Activated T-cell treated with anti-CD3 and anti-CD28 coated beads, Interleukin-2, amount 50 U/mL, for 4 hours (primary cell): Measurements from ENCODE around the gene CAMSAP2. TPM values are rescaled to one million over a fixed set of nuclear protein-coding genes. Genes with fewer than 3 reads are reported as not detected.
A peak's percentile ranks its signal among the peaks of the same experiment; 100 is the strongest.
"Not testable (repeated sequence)": the region's sequence is repeated elsewhere in the genome, so short reads cannot be mapped to it uniquely, and the experiment has no call there.

Experiments used
- ATAC-seq, 2 donors: fragments of 200-7000 bp; cut with Tn5 transposase; one replicate each; pipeline ENCODE4 v1.10.0; 2021
- DNase-seq: peaks from one replicate; pipeline ENCODE4 v3.0.0-alpha.2; 2020
- H3K27me3 Mint-ChIP-seq: one replicate; pipeline ENCODE4 v1.8.0; 2021; ENCODE audit warnings: low read depth, mixed read lengths
- H3K36me3 Mint-ChIP-seq: one replicate; pipeline ENCODE4 v1.8.0; 2022; ENCODE audit warnings: mixed read lengths; ENCODE audit not compliant: insufficient read depth
- H3K4me1 Mint-ChIP-seq: one replicate; pipeline ENCODE4 v1.8.0; 2021; ENCODE audit warnings: low read depth, mixed read lengths
- H3K4me3 Mint-ChIP-seq: one replicate; pipeline ENCODE4 v1.8.0; 2021; ENCODE audit warnings: mild to moderate bottlenecking, moderate library complexity, mixed read lengths
- H3K9me3 Mint-ChIP-seq: one replicate; pipeline ENCODE4 v1.8.0; 2021; ENCODE audit warnings: mixed read lengths
- total RNA-seq, 3 donors: library from RNA; stranded (reverse); gene quantifications; one replicate each; pipeline ENCODE4 v1.2.1, GENCODE V29; 2021

Gene CAMSAP2
- total RNA-seq, 3 donors from 2014 or later = 3.2 to 4.4 (median 3.8) TPM

DNA sequence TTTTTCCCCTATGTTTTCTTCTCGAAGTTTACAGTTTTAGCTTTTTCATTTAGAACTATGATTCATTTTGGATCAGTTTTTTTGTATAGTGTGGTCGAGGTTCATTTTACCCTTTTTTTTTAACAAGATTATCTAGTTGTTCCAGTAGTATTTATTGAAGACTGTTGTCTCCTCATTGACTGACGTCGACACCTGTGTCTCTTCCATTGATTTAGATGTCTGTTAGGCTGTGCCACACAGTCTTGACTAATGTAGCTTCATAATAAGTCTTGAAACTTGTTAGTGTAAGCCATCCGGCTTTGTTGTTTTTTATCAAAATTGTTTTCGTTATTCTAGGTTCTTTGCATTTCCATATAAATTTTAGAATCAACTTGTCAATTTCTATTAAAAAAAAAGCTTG, 45.2 kb downstream of the CAMSAP2 start:
- peaks cover 2% of the 10 kb centered on the region for H3K4me1 Mint-ChIP-seq
- H3K9me3 Mint-ChIP-seq = peaks cover 3% of the 10 kb centered on the region
- no peaks in the 10 kb centered on the region for H3K27me3 Mint-ChIP-seq
- no peak for DNase-seq
- H3K36me3 Mint-ChIP-seq = peaks cover 9% of the 10 kb centered on the region
- no peak for ATAC-seq
- H3K4me3 Mint-ChIP-seq = no peak overlapping the region

DNA sequence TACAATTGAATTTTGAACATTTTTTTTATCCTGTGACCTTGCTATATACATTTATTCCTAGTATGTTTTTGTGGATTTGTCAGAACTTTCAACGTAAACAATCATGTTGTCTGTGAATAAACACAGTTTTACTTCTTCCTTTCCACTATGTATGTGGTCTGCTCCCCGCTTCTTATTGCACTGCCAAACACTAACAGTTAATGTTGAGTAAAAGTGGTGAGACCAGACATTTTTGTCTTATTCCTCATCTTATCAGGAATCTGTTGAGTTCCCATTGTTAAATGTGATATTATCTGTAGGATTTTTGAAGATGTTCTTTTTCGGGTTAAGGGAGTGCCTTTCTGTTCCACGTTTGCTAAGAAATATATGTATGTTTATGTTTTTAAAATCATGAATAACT, 45.9 kb downstream of the CAMSAP2 start:
- Mint-ChIP-seq H3K36me3 (peaks cover 9% of the 10 kb centered on the region), H3K4me1 (no peaks in the 10 kb centered on the region), H3K27me3 (no peaks in the 10 kb centered on the region), H3K4me3 (no peak overlapping the region), H3K9me3 (peaks cover 3% of the 10 kb centered on the region)
- ATAC-seq (no peak), DNase-seq (no peak)

DNA sequence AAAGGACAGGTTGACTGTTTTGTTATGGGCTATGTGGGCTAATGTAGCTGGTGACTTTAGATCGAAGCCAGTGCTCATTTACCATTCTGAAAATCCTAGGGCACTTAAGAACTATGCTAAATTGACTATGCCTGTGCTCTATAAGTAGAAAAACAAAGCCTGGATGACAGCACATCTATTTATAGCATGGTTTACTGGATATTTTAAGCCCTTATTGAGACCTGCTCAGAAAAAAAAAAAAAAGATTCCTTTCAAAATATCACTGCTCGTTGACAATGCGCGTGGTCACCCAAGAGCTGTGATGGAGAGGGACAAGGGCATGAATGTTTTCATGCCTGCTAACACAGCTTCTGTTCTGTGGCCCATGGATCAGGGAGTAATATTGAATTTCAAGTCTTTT, 48.1 kb downstream of the CAMSAP2 start:
- DNase-seq (no peak), ATAC-seq (no peak)
- no peaks in the 10 kb centered on the region for H3K27me3 Mint-ChIP-seq
- H3K36me3 Mint-ChIP-seq = peaks cover 9% of the 10 kb centered on the region
- peaks cover 3% of the 10 kb centered on the region for H3K9me3 Mint-ChIP-seq
- no peak overlapping the region for H3K4me3 Mint-ChIP-seq
- no peaks in the 10 kb centered on the region for H3K4me1 Mint-ChIP-seq

DNA sequence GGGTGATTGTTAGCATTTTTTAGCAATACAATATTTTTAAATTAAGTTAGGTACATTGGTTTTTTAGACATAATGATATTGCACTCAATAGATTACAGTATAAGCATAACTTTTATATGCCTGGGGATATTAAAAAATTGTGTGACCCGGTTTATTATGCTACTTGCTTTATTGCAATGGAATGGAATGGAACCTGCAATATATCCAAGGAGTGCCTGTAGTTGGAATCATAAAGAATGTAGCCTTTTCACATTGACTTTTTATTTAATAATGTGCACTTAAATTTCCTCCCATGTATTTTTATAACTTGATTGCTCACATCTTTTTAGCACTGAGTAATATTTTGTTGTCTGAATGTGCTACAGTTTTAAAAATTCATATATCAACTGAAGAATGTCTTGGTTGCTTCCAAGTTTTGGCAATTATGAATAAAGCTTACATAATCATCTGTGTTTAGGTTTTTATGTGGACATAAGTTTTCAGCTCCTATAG, 49.2 kb downstream of the CAMSAP2 start:
- DNase-seq (no peak), ATAC-seq (no peak)
- peaks cover 10% of the 10 kb centered on the region for H3K36me3 Mint-ChIP-seq
- no peaks in the 10 kb centered on the region for H3K27me3 Mint-ChIP-seq
- H3K4me3 Mint-ChIP-seq = no peak overlapping the region
- H3K9me3 Mint-ChIP-seq = peaks cover 6% of the 10 kb centered on the region
- no peaks in the 10 kb centered on the region for H3K4me1 Mint-ChIP-seq

DNA sequence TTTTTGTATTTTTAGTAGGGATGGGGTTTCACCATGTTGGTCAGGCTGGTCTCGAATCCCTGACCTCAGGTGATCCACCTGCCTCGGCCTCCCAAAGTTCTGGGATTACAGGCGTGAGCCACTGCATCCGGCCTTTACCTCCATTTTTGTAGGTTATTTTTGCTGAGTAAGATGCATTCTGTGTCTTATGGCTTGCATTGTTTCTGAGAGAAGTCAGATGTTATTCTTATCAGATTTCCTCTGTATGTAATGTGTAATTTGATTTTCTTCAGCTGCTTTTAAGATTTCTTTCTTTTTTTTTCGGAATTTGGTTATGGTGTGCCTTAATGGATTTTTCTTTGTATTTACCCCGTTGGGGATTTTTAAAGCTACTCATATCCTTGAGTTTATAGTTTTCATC, 52.3 kb downstream of the CAMSAP2 start:
- not testable (repeated sequence) for H3K36me3 Mint-ChIP-seq, H3K4me3 Mint-ChIP-seq, H3K27me3 Mint-ChIP-seq, ATAC-seq, DNase-seq, H3K4me1 Mint-ChIP-seq, H3K9me3 Mint-ChIP-seq

DNA sequence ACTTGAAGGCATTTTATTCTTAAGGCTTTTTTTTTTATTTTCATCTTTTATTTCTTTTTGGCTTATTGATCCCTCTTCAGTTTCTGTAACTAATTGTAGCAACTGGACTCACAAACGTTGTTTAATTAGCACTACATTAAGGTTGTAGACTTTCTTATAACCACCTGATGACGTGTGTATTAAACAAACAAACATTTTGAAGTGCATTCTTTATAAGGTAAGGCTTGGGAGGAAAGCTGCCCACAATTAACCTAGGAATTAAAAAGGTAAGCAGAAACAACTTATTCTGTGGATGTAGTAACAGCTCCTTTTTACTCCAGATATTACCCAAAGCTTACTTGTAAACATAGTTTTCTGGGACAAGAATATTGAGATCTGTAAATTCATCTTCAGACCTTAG, 55.0 kb downstream of the CAMSAP2 start:
- no peak overlapping the region for H3K4me3 Mint-ChIP-seq
- peaks cover 3% of the 10 kb centered on the region for H3K9me3 Mint-ChIP-seq
- no peaks in the 10 kb centered on the region for H3K27me3 Mint-ChIP-seq
- no peak for ATAC-seq
- DNase-seq = no peak
- H3K36me3 Mint-ChIP-seq = peaks cover 3% of the 10 kb centered on the region
- H3K4me1 Mint-ChIP-seq = no peaks in the 10 kb centered on the region

DNA sequence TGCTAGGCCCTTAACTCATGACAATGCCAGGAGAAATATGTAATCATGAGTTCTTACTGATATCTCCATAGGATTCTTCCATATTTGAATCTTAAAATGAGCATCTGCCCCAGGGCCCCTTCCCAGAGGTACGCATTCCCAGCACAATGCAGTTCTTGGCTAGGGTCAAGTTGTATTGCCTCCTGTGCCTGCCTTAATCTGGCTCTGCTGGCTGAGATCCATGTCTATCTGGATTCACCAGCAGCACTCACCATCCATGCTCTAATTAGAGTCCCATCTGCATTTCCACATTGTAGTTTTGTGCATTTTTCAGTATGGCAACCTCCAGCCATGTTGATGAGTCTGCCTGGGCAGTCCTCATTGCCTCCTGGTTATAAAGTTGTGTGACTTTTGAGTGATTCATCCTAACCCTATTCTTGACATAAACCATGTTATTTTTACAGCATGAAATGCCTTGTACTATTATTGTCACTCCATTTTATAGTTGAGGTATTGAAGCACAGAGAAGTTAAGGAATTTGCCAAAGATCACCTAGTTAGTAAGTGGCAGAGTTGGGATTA, 55.9 kb downstream of the CAMSAP2 start:
- DNase-seq (no peak), ATAC-seq (no peak)
- H3K9me3 Mint-ChIP-seq = peaks cover 3% of the 10 kb centered on the region
- H3K4me3 Mint-ChIP-seq = no peak overlapping the region
- peaks cover 3% of the 10 kb centered on the region for H3K36me3 Mint-ChIP-seq
- no peaks in the 10 kb centered on the region for H3K4me1 Mint-ChIP-seq
- H3K27me3 Mint-ChIP-seq = no peaks in the 10 kb centered on the region

DNA sequence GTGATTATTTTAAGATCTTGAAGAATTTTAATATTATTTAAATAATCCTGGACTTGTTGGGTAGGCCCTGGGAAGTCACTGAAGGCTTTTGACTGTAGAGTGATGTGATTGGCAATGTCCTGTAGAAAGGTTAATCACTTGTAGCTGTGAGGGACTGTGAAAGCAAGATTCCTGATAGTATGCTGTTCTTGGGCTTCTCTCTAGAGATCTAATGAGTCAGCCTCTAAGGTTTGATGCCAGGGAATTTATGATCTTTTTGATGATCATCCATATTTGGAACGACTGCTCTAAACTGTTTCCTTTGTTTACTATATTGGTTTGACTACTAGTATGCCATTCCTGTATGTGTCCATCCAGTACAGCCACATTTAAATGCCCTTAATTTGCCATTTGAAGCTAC, 56.5 kb downstream of the CAMSAP2 start:
- no peak for DNase-seq
- ATAC-seq = no peak
- Mint-ChIP-seq H3K27me3 (no peaks in the 10 kb centered on the region), H3K4me3 (no peak overlapping the region), H3K4me1 (no peaks in the 10 kb centered on the region), H3K36me3 (peaks cover 3% of the 10 kb centered on the region), H3K9me3 (peaks cover 3% of the 10 kb centered on the region)

DNA sequence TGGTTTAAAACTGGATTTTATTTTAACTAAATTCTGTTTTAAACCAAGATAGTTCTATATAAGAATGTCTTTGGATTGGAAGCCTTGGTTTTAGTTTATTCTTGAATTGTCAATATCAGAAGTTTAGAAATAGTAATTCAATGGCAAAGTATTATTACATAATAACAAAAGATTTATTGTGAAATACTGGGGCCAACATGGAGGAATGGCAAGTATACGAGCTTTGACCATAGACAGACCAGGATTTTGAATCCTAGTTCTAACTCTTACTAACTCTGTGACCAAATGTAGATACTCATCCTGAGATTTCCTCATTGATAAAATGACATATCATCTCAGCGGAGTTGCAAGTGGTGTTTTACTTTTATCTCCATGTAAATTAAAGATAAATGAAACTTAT, 63.3 kb downstream of the CAMSAP2 start:
- Mint-ChIP-seq H3K9me3 (no peaks in the 10 kb centered on the region), H3K4me1 (peaks cover 5% of the 10 kb centered on the region), H3K27me3 (no peaks in the 10 kb centered on the region), H3K36me3 (no peaks in the 10 kb centered on the region), H3K4me3 (no peak overlapping the region)
- ATAC-seq (no peak), DNase-seq (no peak)

DNA sequence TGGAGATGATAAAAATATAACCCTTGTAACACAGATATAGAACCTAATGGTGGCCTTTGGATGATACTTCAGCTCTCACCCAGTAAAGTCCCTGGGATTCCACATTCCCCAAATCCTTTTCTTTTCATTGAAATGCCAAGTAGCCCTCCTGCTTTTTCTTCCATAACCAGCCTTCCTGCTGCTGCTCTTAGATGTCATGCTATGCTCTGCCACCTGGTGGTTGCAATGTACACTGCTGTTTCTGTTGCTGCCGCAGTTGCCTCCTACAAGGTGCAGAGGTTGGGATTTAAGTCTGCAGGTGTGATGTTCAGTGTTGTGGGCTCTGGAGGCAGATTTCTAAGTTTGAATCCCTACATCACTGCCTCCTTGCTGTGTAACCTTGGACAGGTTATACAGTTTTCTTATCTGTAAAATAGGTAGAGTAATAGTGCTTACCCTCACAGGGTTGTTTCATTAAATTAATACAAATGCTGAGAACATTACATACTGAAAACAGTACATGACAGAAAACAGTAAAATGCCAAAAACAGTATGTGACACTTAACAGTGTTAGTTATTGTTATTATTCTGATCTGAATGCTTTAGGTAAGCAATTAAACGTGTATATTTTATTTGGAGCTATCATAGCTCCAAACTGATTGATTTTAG, 64.3 kb downstream of the CAMSAP2 start:
- H3K27me3 Mint-ChIP-seq = no peaks in the 10 kb centered on the region
- DNase-seq = peak; percentile 70
- peak; percentile 67 to 72 for ATAC-seq

DNA sequence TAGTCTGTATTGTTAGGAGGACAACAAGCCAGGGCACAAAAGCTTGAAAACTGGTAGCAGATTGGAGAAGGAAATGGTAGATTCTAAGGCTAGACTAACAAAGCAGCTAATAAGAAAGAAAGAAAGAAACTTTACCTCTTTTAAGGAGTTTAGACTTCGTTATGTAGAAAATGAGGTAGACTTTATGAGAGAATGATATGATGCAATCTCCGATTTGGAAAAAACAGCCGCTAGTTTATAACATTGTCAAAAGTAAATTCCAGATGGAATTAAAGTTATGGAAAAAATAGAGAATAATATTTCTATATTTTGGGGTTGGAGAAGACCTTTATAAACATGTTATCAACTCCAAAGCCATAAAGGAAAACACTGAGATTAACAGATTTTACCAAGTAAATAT, 67.0 kb downstream of the CAMSAP2 start:
- DNase-seq = no peak
- Mint-ChIP-seq H3K36me3 (peaks cover 3% of the 10 kb centered on the region), H3K9me3 (no peaks in the 10 kb centered on the region)

More for the DNA sequence above, 64.3 kb downstream of the CAMSAP2 start:
- H3K4me3 Mint-ChIP-seq = no peak overlapping the region
- no peaks in the 10 kb centered on the region for H3K9me3 Mint-ChIP-seq
- no peaks in the 10 kb centered on the region for H3K36me3 Mint-ChIP-seq
- H3K4me1 Mint-ChIP-seq = peaks cover 5% of the 10 kb centered on the region

DNA sequence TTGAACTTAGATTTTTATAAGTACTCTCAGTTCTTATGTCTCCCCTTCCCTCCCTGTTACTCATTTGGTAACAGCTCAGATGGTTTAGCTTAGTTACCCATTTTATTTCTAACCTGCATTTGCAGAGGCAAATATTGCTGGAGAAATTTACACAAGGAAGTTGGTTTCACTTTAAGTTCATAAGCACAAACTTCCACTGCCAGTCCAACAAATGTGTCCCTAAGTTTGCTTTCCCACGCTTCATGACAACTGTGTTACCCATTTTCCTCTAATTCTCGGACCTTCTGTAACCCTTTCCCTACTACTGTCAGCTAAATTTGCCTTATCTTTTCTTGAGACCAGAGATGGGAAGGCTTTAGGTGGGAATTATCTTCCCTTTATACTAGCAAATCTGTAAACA, 70.2 kb downstream of the CAMSAP2 start:
- Mint-ChIP-seq H3K27me3 (no peaks in the 10 kb centered on the region), H3K4me3 (no peak overlapping the region), H3K36me3 (peaks cover 7% of the 10 kb centered on the region), H3K4me1 (no peaks in the 10 kb centered on the region), H3K9me3 (no peaks in the 10 kb centered on the region)
- ATAC-seq (no peak), DNase-seq (no peak)

More for the DNA sequence above, 67.0 kb downstream of the CAMSAP2 start:
- peaks cover 5% of the 10 kb centered on the region for H3K4me1 Mint-ChIP-seq
- H3K27me3 Mint-ChIP-seq = no peaks in the 10 kb centered on the region
- H3K4me3 Mint-ChIP-seq = no peak overlapping the region
- no peak for ATAC-seq

DNA sequence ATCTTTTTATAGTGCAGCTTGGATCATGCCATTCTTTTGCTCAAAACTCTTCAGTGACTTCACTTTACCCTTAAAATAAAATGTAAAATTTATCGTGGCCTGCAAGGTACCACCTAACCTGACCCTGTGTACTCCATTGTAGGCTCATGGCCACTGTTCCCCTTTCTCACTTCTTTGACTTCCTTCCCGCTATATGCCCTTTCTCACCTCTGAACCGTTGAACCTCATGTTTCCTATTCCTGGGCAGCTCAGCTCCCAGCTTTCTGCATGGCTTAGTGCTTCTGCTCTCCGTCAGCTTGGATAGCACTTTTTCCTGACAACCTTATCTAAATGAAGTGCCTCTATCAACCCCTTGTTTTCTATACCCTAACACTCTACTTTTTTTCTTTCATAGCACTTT, 73.0 kb downstream of the CAMSAP2 start:
- no peaks in the 10 kb centered on the region for H3K9me3 Mint-ChIP-seq
- H3K4me3 Mint-ChIP-seq = no peak overlapping the region
- no peaks in the 10 kb centered on the region for H3K4me1 Mint-ChIP-seq
- no peak for ATAC-seq
- no peak for DNase-seq
- H3K36me3 Mint-ChIP-seq = peaks cover 7% of the 10 kb centered on the region
- H3K27me3 Mint-ChIP-seq = no peaks in the 10 kb centered on the region

DNA sequence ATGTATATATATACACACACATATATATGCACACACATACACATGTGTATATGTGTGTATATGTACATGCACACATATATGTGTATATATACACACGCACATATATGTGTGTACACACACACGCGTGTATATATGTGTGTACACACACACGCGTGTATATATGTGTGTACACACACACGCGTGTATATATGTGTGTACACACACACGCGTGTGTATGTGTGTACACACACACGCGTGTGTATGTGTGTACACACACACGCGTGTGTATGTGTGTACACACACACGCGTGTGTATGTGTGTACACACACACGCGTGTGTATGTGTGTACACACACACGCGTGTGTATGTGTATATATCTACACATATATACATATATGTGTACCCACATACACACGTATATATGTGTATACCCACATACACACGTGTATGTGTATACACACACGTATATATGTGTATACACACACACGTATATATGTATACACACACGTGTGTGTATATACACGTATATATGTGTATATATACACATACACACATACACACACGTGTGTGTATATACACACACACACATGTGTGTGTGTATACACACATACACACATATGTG, 78.0 kb downstream of the CAMSAP2 start:
- not testable (repeated sequence) for DNase-seq, H3K9me3 Mint-ChIP-seq, H3K36me3 Mint-ChIP-seq, H3K4me1 Mint-ChIP-seq, ATAC-seq, H3K4me3 Mint-ChIP-seq, H3K27me3 Mint-ChIP-seq

DNA sequence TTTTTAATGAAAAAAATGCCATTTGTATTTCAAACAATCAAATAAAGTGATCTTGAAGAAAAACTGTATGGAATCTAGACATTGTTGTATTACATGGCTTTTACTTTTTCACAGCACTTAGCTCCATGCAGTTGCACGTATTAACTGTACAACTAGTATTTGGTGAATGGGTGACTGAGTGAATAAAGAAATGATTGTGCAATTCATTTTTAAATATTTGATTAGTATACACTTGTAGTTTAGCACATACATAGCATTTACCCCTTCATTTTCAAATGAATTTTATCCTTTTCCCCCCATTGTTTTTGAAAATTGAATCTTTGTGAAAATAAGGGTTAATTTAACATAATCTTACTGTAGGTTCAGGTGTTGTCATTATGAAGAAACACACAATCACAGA, 79.6 kb downstream of the CAMSAP2 start:
- H3K4me3 Mint-ChIP-seq = no peak overlapping the region
- no peak for ATAC-seq
- no peaks in the 10 kb centered on the region for H3K9me3 Mint-ChIP-seq
- H3K4me1 Mint-ChIP-seq = no peaks in the 10 kb centered on the region
- no peaks in the 10 kb centered on the region for H3K27me3 Mint-ChIP-seq
- H3K36me3 Mint-ChIP-seq = no peaks in the 10 kb centered on the region
- no peak for DNase-seq
